DOHH2 (cell line): ENCODE data around the gene BPI.

Experiments
- H3F3A ChIP-seq: fragments of 200-600 bp; sonication (generic), shearing (Covaris generic); 2 replicates; pipeline ENCODE4 v1.6.0; 2016; ENCODE audit warnings: antibody characterized with exemption, mild to moderate bottlenecking; ENCODE audit not compliant: control insufficient read depth, insufficient read depth
- H3K27ac ChIP-seq: fragments of 200-600 bp; sonication (generic); 2 replicates; pipeline ENCODE4 v1.5.1; 2014; ENCODE audit warnings: low read depth, mild to moderate bottlenecking, low read length, moderate library complexity
- H3K27me3 ChIP-seq: fragments of 200-600 bp; sonication (generic); 2 replicates; pipeline ENCODE4 v1.6.1; 2014; ENCODE audit warnings: mild to moderate bottlenecking, low read length, mixed read lengths; ENCODE audit not compliant: control insufficient read depth
- H3K36me3 ChIP-seq: fragments of 200-600 bp; sonication (generic); 2 replicates; pipeline ENCODE4 v1.6.1; 2014; ENCODE audit warnings: mild to moderate bottlenecking, low read length, moderate library complexity, mixed read lengths; ENCODE audit not compliant: control insufficient read depth
- H3K4me1 ChIP-seq: fragments of 200-600 bp; sonication (generic); 2 replicates; pipeline ENCODE4 v1.6.1; 2014; ENCODE audit warnings: mild to moderate bottlenecking, low read length, mixed read lengths; ENCODE audit not compliant: control insufficient read depth
- H3K4me2 ChIP-seq: fragments of 200-600 bp; sonication (generic); 2 replicates; pipeline ENCODE4 v1.6.0; 2014; ENCODE audit warnings: mild to moderate bottlenecking, low read length, moderate library complexity
- H3K4me3 ChIP-seq: fragments of 200-600 bp; sonication (generic); 2 replicates; pipeline ENCODE4 v1.5.1; 2014; ENCODE audit warnings: mild to moderate bottlenecking, low read length, mixed read lengths
- H3K79me2 ChIP-seq: fragments of 200-600 bp; sonication (generic); 2 replicates; pipeline ENCODE4 v1.6.1; 2014; ENCODE audit warnings: mild to moderate bottlenecking, low read length, mixed read lengths; ENCODE audit not compliant: control insufficient read depth
- H3K9me2 ChIP-seq: fragments of 200-600 bp; sonication (generic); replicated peaks from 2 replicates; pipeline ENCODE4 v1.6.1; 2014; ENCODE audit warnings: mild to moderate bottlenecking, low read length, mixed read lengths; ENCODE audit not compliant: control insufficient read depth
- H3K9me3 ChIP-seq: fragments of 200-600 bp; sonication (generic); 2 replicates; pipeline ENCODE4 v1.6.1; 2014; ENCODE audit warnings: antibody characterized with exemption, low read length, mixed read lengths; ENCODE audit not compliant: control insufficient read depth, insufficient read depth
- H4K20me1 ChIP-seq: fragments of 200-600 bp; sonication (generic); 2 replicates; pipeline ENCODE4 v1.6.0; 2014; ENCODE audit warnings: low read depth, mild to moderate bottlenecking, antibody characterized with exemption, low read length, moderate library complexity; ENCODE audit not compliant: control insufficient read depth, insufficient read depth
- CTCF ChIP-seq: fragments of 200-600 bp; sonication (generic); IDR thresholded peaks from one replicate; pipeline ENCODE4 v1.5.1; 2014; ENCODE audit warnings: antibody characterized with exemption, mild to moderate bottlenecking, low read depth, low read length; ENCODE audit not compliant: poor library complexity, severe bottlenecking
- EZH2phosphoT487 ChIP-seq: fragments of 200-600 bp; sonication (generic); IDR thresholded peaks from 2 replicates; pipeline ENCODE4 v1.6.1; 2017; ENCODE audit warnings: borderline replicate concordance, mild to moderate bottlenecking, antibody characterized with exemption, low read length, moderate library complexity, mixed read lengths

BPI gene

GRCh38 chr20:38345643-38346042 lies 41.7 kb downstream of the BPI start:
- no peak overlapping the region for H3K27ac ChIP-seq
- no peak overlapping the region for H3K4me2 ChIP-seq
- no peaks in the 10 kb centered on the region for H4K20me1 ChIP-seq
- H3F3A ChIP-seq, result no peaks in the 10 kb centered on the region
- H3K9me3 ChIP-seq, result no peaks in the 10 kb centered on the region
- H3K79me2 ChIP-seq, result no peaks in the 10 kb centered on the region
- no peaks in the 10 kb centered on the region for H3K36me3 ChIP-seq
- TF ChIP-seq EZH2phosphoT487, result no peak
- TF ChIP-seq CTCF, result no peak
- peaks cover 2% of the 10 kb centered on the region; the same call in 1 of the 2 replicates for H3K27me3 ChIP-seq
- no peaks in the 10 kb centered on the region for H3K9me2 ChIP-seq
- H3K4me3 ChIP-seq, result no peak overlapping the region
- H3K4me1 ChIP-seq, result no peaks in the 10 kb centered on the region

GRCh38 chr20:38346247-38346651 lies 42.3 kb downstream of the BPI start, which contains the start of gene LBP:
LBP (plus strand) TSS chr20:38346482; CDS start chr20:38346517, 35 bp downstream.
- no peaks in the 10 kb centered on the region for H3K9me3 ChIP-seq
- H3K27me3 ChIP-seq, result peaks cover 2% of the 10 kb centered on the region; the same call in 1 of the 2 replicates
- no peaks in the 10 kb centered on the region for H3K9me2 ChIP-seq
- H3K27ac ChIP-seq, result no peak within 1 kb of the TSS
- no peak within 1 kb of the TSS for H3K4me3 ChIP-seq
- no peaks in the 10 kb centered on the region for H3K36me3 ChIP-seq
- no peaks in the 10 kb centered on the region for H3F3A ChIP-seq
- no peaks in the 10 kb centered on the region for H3K79me2 ChIP-seq
- no peaks in the 10 kb centered on the region for H4K20me1 ChIP-seq
- H3K4me2 ChIP-seq, result no peak within 1 kb of the TSS
- TF ChIP-seq EZH2phosphoT487 (no peak), CTCF (no peak)
- H3K4me1 ChIP-seq, result no peaks in the 10 kb centered on the region

GRCh38 chr20:38346741-38347140 lies 42.8 kb downstream of the BPI start:
- H3K79me2 ChIP-seq, result no peaks in the 10 kb centered on the region
- H3K4me2 ChIP-seq, result no peak overlapping the region
- H3K9me2 ChIP-seq, result no peaks in the 10 kb centered on the region
- H3K4me1 ChIP-seq, result no peaks in the 10 kb centered on the region
- no peak overlapping the region for H3K27ac ChIP-seq
- H4K20me1 ChIP-seq, result no peaks in the 10 kb centered on the region
- H3K36me3 ChIP-seq, result no peaks in the 10 kb centered on the region
- no peaks in the 10 kb centered on the region for H3K9me3 ChIP-seq
- H3F3A ChIP-seq, result no peaks in the 10 kb centered on the region
- TF ChIP-seq CTCF, result no peak
- no peak for TF ChIP-seq EZH2phosphoT487
- peaks cover 2% of the 10 kb centered on the region; the same call in 1 of the 2 replicates for H3K27me3 ChIP-seq
- no peak overlapping the region for H3K4me3 ChIP-seq

GRCh38 chr20:38349856-38350255 lies 45.9 kb downstream of the BPI start:
- Histone ChIP-seq H3K4me1 (no peaks in the 10 kb centered on the region), H3K9me2 (no peaks in the 10 kb centered on the region), H4K20me1 (no peaks in the 10 kb centered on the region), H3K4me2 (no peak overlapping the region), H3K27me3 (0 out of 2 replicates have a peak, but pooled peaks cover 2% of the 10 kb centered on the region), H3K4me3 (no peak overlapping the region), H3K27ac (no peak overlapping the region), H3K9me3 (no peaks in the 10 kb centered on the region), H3K36me3 (no peaks in the 10 kb centered on the region), H3F3A (no peaks in the 10 kb centered on the region), H3K79me2 (no peaks in the 10 kb centered on the region)
- TF ChIP-seq EZH2phosphoT487, result no peak
